IMR-90 (cell line): ENCODE results near the gene C11orf65. TPM values are rescaled to one million over a fixed set of nuclear protein-coding genes. Genes with fewer than 3 reads are reported as not detected.

Source experiments
- ATAC-seq: fragments of 200-7000 bp; cut with Tn5 transposase; 2 replicates; pipeline ENCODE4 v1.9.1; 2020; ENCODE audit warnings: low read depth, mild to moderate bottlenecking, moderate library complexity
- BruUV-seq: library from RNA; stranded (reverse); fragments of 400-500 nt; replicated peaks from 2 replicates; lab custom pipeline; 2021; lab: Mats Ljungman, UMichigan
- CTCF ChIA-PET: fragments of 300-600 bp; formaldehyde crosslinking; extraction: SDS; loops from one replicate; lab custom pipeline; 2021; ENCODE audit warnings: antibody characterized with exemption; lab: Yijun Ruan, JAX
- POLR2A ChIA-PET: fragments of 300-600 bp; sonication (Branson Sonifier 250); formaldehyde crosslinking; loops from one replicate; lab custom pipeline; 2022; ENCODE audit warnings: antibody characterized with exemption; ENCODE audit not compliant: unreplicated experiment; lab: Charles Lee
- DNase-seq: peaks from one replicate; pipeline ENCODE4 v3.0.0; 2013
- H2AFZ ChIP-seq: replicated peaks from 2 replicates; pipeline ENCODE3; 2013; ENCODE audit warnings: low read length, mild to moderate bottlenecking; ENCODE audit not compliant: poor library complexity
- H2AK5ac ChIP-seq: 2 replicates; pipeline ENCODE4 v1.6.1; 2013; ENCODE audit warnings: low read depth, low read length, inconsistent platforms
- H2AK9ac ChIP-seq: replicated peaks from 2 replicates; pipeline ENCODE3; 2013; ENCODE audit warnings: mild to moderate bottlenecking, low read depth, low read length, moderate library complexity; ENCODE audit not compliant: poor library complexity
- H2BK120ac ChIP-seq: 2 replicates; pipeline ENCODE4 v1.6.1; 2013; ENCODE audit warnings: low read depth, low read length, inconsistent platforms
- H2BK15ac ChIP-seq: 3 replicates; pipeline ENCODE4 v1.6.1; 2013; ENCODE audit warnings: low read depth, low read length, inconsistent platforms
- H2BK20ac ChIP-seq: 2 replicates; pipeline ENCODE4 v1.6.1; 2013; ENCODE audit warnings: low read depth, mild to moderate bottlenecking, inconsistent platforms, low read length, moderate library complexity
- H2BK5ac ChIP-seq: 2 replicates; pipeline ENCODE4 v1.6.1; 2013; ENCODE audit warnings: mild to moderate bottlenecking, low read depth, low read length, inconsistent platforms; ENCODE audit not compliant: poor library complexity, severe bottlenecking
- H3K14ac ChIP-seq: replicated peaks from 2 replicates; pipeline ENCODE4 v1.6.1; 2013; ENCODE audit warnings: low read depth, low read length, inconsistent platforms
- H3K18ac ChIP-seq: 2 replicates; pipeline ENCODE4 v1.6.1; 2013; ENCODE audit warnings: low read depth, low read length, control low read depth
- H3K23ac ChIP-seq: 2 replicates; pipeline ENCODE4 v1.6.1; 2013; ENCODE audit warnings: low read depth, low read length, inconsistent platforms
- H3K27ac ChIP-seq: 2 replicates; pipeline ENCODE4 v1.5.1; 2013; ENCODE audit warnings: mild to moderate bottlenecking, control low read depth, low read length; ENCODE audit not compliant: insufficient read depth
- H3K27me3 ChIP-seq: 2 replicates; pipeline ENCODE4 v1.6.1; 2013; ENCODE audit warnings: low read length; ENCODE audit not compliant: control insufficient read depth, insufficient read depth
- H3K36me3 ChIP-seq: 2 replicates; pipeline ENCODE4 v1.6.1; 2013; ENCODE audit warnings: low read length, mixed read lengths; ENCODE audit not compliant: control insufficient read depth, insufficient read depth
- H3K4ac ChIP-seq: 2 replicates; pipeline ENCODE4 v1.6.1; 2013; ENCODE audit warnings: low read depth, low read length, inconsistent platforms
- H3K4me1 ChIP-seq: 2 replicates; pipeline ENCODE4 v1.6.1; 2013; ENCODE audit warnings: low read length, mixed read lengths; ENCODE audit not compliant: control insufficient read depth, insufficient read depth
- H3K4me2 ChIP-seq: 2 replicates; pipeline ENCODE4 v1.6.1; 2013; ENCODE audit warnings: low read depth, mild to moderate bottlenecking, control low read depth, low read length, moderate library complexity
- H3K4me3 ChIP-seq: 2 replicates; pipeline ENCODE4 v1.5.1; 2013; ENCODE audit warnings: low read depth, mild to moderate bottlenecking, control low read depth, low read length, moderate library complexity; ENCODE audit not compliant: insufficient read depth
- H3K56ac ChIP-seq: 2 replicates; pipeline ENCODE4 v1.6.1; 2013; ENCODE audit warnings: low read length, inconsistent platforms; ENCODE audit not compliant: insufficient read depth; ENCODE audit errors: extremely low read depth
- H3K79me1 ChIP-seq, 2 experiments: 2 replicates each; pipeline ENCODE4 v1.6.1; 2013; ENCODE audit warnings: low read length in 2 of 2, inconsistent platforms in 1 of 2, low read depth in 1 of 2
- H3K9ac ChIP-seq: 2 replicates; pipeline ENCODE4 v1.6.1; 2013; ENCODE audit warnings: low read depth, low read length, control low read depth
- H3K9me1 ChIP-seq: 2 replicates; pipeline ENCODE4 v1.6.1; 2013; ENCODE audit warnings: low read length, inconsistent platforms; ENCODE audit not compliant: insufficient read depth
- H3K9me3 ChIP-seq: 2 replicates; pipeline ENCODE4 v1.6.1; 2013; ENCODE audit warnings: low read length; ENCODE audit not compliant: control insufficient read depth, insufficient read depth
- H4K20me1 ChIP-seq: 2 replicates; pipeline ENCODE4 v1.6.1; 2013; ENCODE audit warnings: low read length, inconsistent platforms; ENCODE audit not compliant: insufficient read depth
- H4K5ac ChIP-seq: 2 replicates; pipeline ENCODE4 v1.6.1; 2013; ENCODE audit warnings: mild to moderate bottlenecking, low read depth, low read length, control low read depth
- H4K8ac ChIP-seq, 2 experiments: 2 replicates each; pipeline ENCODE4 v1.6.1; 2013; ENCODE audit warnings: low read depth in 2 of 2, low read length in 2 of 2, control low read depth in 1 of 2, inconsistent platforms in 1 of 2
- H4K91ac ChIP-seq: 2 replicates; pipeline ENCODE4 v1.6.1; 2013; ENCODE audit warnings: low read depth, low read length, inconsistent platforms; ENCODE audit not compliant: insufficient read depth
- BHLHE40 ChIP-seq: fragments of 150-350 bp; IDR thresholded peaks from 2 replicates; pipeline ENCODE4 v1.6.1; 2016; ENCODE audit warnings: mild to moderate bottlenecking, low read depth, low read length
- CEBPB ChIP-seq: IDR thresholded peaks from 2 replicates; pipeline ENCODE4 v1.6.1; 2012; ENCODE audit warnings: low read depth, low read length, improper control_type of control experiment
- CHD1 ChIP-seq: IDR thresholded peaks from 2 replicates; pipeline ENCODE4 v1.6.1; 2012; ENCODE audit warnings: low read depth, low read length, improper control_type of control experiment
- FOS ChIP-seq: fragments of 150-350 bp; IDR thresholded peaks from 2 replicates; pipeline ENCODE4 v1.6.1; 2016; ENCODE audit warnings: low read depth, low read length
- MAFK ChIP-seq: IDR thresholded peaks from 2 replicates; pipeline ENCODE4 v1.6.1; 2012; ENCODE audit warnings: low read depth, low read length, improper control_type of control experiment
- MAZ ChIP-seq: IDR thresholded peaks from 2 replicates; pipeline ENCODE4 v1.6.1; 2012; ENCODE audit warnings: low read depth, mild to moderate bottlenecking, low read length, improper control_type of control experiment, moderate library complexity, borderline replicate concordance
- MXI1 ChIP-seq: IDR thresholded peaks from 2 replicates; pipeline ENCODE4 v1.6.1; 2012; ENCODE audit warnings: low read depth, mild to moderate bottlenecking, low read length, moderate library complexity, borderline replicate concordance
- NFE2L2 ChIP-seq: fragments of 150-350 bp; IDR thresholded peaks from 2 replicates; pipeline ENCODE4 v1.6.1; 2016; ENCODE audit warnings: low read depth, mild to moderate bottlenecking, low read length
- POLR2A ChIP-seq: IDR thresholded peaks from 2 replicates; pipeline ENCODE4 v1.6.1; 2012; ENCODE audit warnings: mild to moderate bottlenecking, low read depth, low read length
- RAD21 ChIP-seq: IDR thresholded peaks from 2 replicates; pipeline ENCODE4 v1.6.1; 2012; ENCODE audit warnings: low read length, improper control_type of control experiment
- RCOR1 ChIP-seq: IDR thresholded peaks from 2 replicates; pipeline ENCODE4 v1.6.1; 2012; ENCODE audit warnings: mild to moderate bottlenecking, low read length, improper control_type of control experiment; ENCODE audit not compliant: insufficient replicate concordance
- RFX5 ChIP-seq: IDR thresholded peaks from 2 replicates; pipeline ENCODE4 v1.8.0; 2012; ENCODE audit warnings: low read depth, mild to moderate bottlenecking, low read length, moderate library complexity
- SMC3 ChIP-seq: fragments of 150-350 bp; IDR thresholded peaks from 2 replicates; pipeline ENCODE4 v1.6.1; 2016; ENCODE audit warnings: low read depth, mild to moderate bottlenecking, antibody characterized with exemption, low read length, moderate library complexity
- WGBS, 2 experiments: methylation state at CpG; one replicate each; pipeline versions ENCODE4 v1.1.5 to v1.1.7; 2013; ENCODE audit warnings: missing lambda C conversion rate in 2 of 2; ENCODE audit not compliant: insufficient read length in 1 of 2; ENCODE audit errors: extremely low coverage in 2 of 2; 5-methylcytosine and 5-hydroxymethylcytosine counted together
- dilution Hi-C: fragments of 300-500 bp; cut with HindIII; formaldehyde crosslinking; loops from one replicate; pipeline ENCODE4 v1.14.3; 2018; ENCODE audit warnings: low sequenced_read_pairs; ENCODE audit not compliant: unreplicated experiment
- in situ Hi-C: fragments of 300-500 bp; cut with MboI; formaldehyde crosslinking; loops from 3 replicates; pipeline ENCODE4 v1.14.3; 2019; ENCODE audit warnings: low sequenced_read_pairs, inconsistent platforms, mixed read lengths
- intact Hi-C: fragments of 100-400 bp; cut with micrococcal nuclease; formaldehyde crosslinking; loops from 2 replicates; pipeline ENCODE4 v1.10.0; 2022
- polyA plus RNA-seq, 3 experiments: library from polyadenylated mRNA; depleted of rRNA; stranded (reverse); fragments of >200 nt; gene quantifications; 2 replicates each; pipeline ENCODE4 v1.2.3, GENCODE V29; 2012; ENCODE audit warnings: low replicate concordance in 1 of 3
- total RNA-seq: library from RNA; depleted of rRNA; stranded (reverse); fragments of >200 nt; gene quantifications from 2 replicates; pipeline ENCODE4 v1.2.3, GENCODE V29; 2012
- TF ChIP-seq, protein P1 (sequence below): fragments of 150-350 bp; IDR thresholded peaks from 2 replicates; pipeline ENCODE4 v1.6.1; 2017; ENCODE audit warnings: mild to moderate bottlenecking, antibody characterized with exemption, low read length, low read depth
- TF ChIP-seq, protein P2 (sequence below): conservative IDR thresholded peaks from 2 replicates; pipeline ENCODE4 v1.5.1; 2012; ENCODE audit warnings: mild to moderate bottlenecking, low read depth, low read length, improper control_type of control experiment
- TF ChIP-seq, protein P3 (sequence below): fragments of 150-350 bp; IDR thresholded peaks from 2 replicates; pipeline ENCODE4 v1.6.1; 2016; ENCODE audit warnings: low read depth, mild to moderate bottlenecking, low read length, moderate library complexity, borderline replicate concordance

C11orf65 gene
- total and polyA plus RNA-seq, 2 of the 4 experiments (the other 2 are of a cell fraction) = 0.12 to 0.18 TPM

DNA sequence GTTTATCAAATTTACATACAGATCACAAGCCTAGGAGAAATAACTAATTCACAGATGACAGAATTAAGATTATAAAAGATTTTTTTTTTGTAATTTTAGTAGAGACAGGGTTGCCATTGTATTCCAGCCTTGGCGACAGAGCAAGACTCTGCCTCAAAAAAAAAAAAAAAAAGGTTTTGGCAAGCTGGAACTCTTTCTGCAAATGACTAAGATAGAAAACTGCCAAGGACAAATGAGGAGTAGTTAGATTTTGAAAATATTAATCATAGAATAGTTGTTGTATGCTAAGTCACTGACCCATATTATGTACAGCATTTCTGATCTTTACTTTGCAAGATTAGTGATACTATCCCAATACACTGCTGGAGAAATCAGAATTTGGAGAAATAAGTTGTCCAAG is 99.2 kb downstream of the C11orf65 start:
- no peaks in the 10 kb centered on the region for H3K9me3 ChIP-seq
- no peak overlapping the region for H3K18ac ChIP-seq
- peaks cover 8% of the 10 kb centered on the region for H3K36me3 ChIP-seq
- DNase-seq (peak; percentile 20), ATAC-seq (no peak)
- H3K79me1 ChIP-seq = no peaks in the 10 kb centered on the region
- in situ Hi-C loops (no loop called here), dilution Hi-C loops (no loop called here), intact Hi-C loops (loop anchor here (5.0 kb wide), 1 partner anchor 99 kb away; the partner anchor contains the start of gene C11orf65)
- no peak overlapping the region for H3K14ac ChIP-seq
- H3K23ac ChIP-seq = no peak overlapping the region
- no peak overlapping the region for H2AFZ ChIP-seq
- no peak overlapping the region for H4K8ac ChIP-seq
- no peaks in the 10 kb centered on the region for H4K20me1 ChIP-seq
- no peak overlapping the region for H2BK15ac ChIP-seq
- H3K4me2 ChIP-seq = no peak overlapping the region
- no peaks in the 10 kb centered on the region for H3K27me3 ChIP-seq
- no peak overlapping the region for H2AK5ac ChIP-seq
- TF ChIP-seq SMC3 = no peak
- TF ChIP-seq CHD1 = no peak
- TF ChIP-seq MAZ = no peak
- TF ChIP-seq FOS = no peak
- TF ChIP-seq RAD21 = no peak
- no peak for TF ChIP-seq MXI1
- TF ChIP-seq RFX5 = no peak
- TF ChIP-seq, protein P1, sequence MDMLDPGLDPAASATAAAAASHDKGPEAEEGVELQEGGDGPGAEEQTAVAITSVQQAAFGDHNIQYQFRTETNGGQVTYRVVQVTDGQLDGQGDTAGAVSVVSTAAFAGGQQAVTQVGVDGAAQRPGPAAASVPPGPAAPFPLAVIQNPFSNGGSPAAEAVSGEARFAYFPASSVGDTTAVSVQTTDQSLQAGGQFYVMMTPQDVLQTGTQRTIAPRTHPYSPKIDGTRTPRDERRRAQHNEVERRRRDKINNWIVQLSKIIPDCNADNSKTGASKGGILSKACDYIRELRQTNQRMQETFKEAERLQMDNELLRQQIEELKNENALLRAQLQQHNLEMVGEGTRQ = no peak
- no peak for TF ChIP-seq NFE2L2
- TF ChIP-seq CEBPB = no peak
- no peak for TF ChIP-seq POLR2A
- TF ChIP-seq, protein P2, sequence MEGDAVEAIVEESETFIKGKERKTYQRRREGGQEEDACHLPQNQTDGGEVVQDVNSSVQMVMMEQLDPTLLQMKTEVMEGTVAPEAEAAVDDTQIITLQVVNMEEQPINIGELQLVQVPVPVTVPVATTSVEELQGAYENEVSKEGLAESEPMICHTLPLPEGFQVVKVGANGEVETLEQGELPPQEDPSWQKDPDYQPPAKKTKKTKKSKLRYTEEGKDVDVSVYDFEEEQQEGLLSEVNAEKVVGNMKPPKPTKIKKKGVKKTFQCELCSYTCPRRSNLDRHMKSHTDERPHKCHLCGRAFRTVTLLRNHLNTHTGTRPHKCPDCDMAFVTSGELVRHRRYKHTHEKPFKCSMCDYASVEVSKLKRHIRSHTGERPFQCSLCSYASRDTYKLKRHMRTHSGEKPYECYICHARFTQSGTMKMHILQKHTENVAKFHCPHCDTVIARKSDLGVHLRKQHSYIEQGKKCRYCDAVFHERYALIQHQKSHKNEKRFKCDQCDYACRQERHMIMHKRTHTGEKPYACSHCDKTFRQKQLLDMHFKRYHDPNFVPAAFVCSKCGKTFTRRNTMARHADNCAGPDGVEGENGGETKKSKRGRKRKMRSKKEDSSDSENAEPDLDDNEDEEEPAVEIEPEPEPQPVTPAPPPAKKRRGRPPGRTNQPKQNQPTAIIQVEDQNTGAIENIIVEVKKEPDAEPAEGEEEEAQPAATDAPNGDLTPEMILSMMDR = no peak
- no peak for TF ChIP-seq MAFK
- no peak for TF ChIP-seq RCOR1
- TF ChIP-seq, protein P3, sequence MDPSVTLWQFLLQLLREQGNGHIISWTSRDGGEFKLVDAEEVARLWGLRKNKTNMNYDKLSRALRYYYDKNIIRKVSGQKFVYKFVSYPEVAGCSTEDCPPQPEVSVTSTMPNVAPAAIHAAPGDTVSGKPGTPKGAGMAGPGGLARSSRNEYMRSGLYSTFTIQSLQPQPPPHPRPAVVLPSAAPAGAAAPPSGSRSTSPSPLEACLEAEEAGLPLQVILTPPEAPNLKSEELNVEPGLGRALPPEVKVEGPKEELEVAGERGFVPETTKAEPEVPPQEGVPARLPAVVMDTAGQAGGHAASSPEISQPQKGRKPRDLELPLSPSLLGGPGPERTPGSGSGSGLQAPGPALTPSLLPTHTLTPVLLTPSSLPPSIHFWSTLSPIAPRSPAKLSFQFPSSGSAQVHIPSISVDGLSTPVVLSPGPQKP = no peak
- TF ChIP-seq BHLHE40 = no peak
- ChIA-PET POLR2A (no interaction called here), CTCF (interaction anchor here (0.6 kb wide), 2 partner anchors 69 to 291 kb away, joined by 3 to 4 read pairs; no protein-coding TSS in a partner anchor)
- no peak overlapping the region for H3K56ac ChIP-seq
- no peak overlapping the region for H2AK9ac ChIP-seq
- H2BK120ac ChIP-seq = no peak overlapping the region
- no peak overlapping the region for H2BK5ac ChIP-seq
- H3K4me3 ChIP-seq = no peak overlapping the region
- H3K9me1 ChIP-seq = peaks cover 3% of the 10 kb centered on the region; the same call in 1 of the 2 replicates
- H4K91ac ChIP-seq = no peak overlapping the region
- peaks cover 7% of the 10 kb centered on the region for H3K4me1 ChIP-seq
- H2BK20ac ChIP-seq = no peak overlapping the region
- H4K5ac ChIP-seq = no peak overlapping the region
- H3K27ac ChIP-seq = no peak overlapping the region
- no peak overlapping the region for H3K4ac ChIP-seq
- H3K9ac ChIP-seq = no peak overlapping the region
- BruUV-seq = no TSS peak
- no CpG with 5 or more reads among the region's 1 CpG for WGBS, 2 experiments
